Tibial nerve (tissue), 4 donors: ENCODE data around the gene METTL16. TPM values are rescaled to one million over a fixed set of nuclear protein-coding genes. Genes with fewer than 3 reads are reported as not detected.
A peak's percentile ranks its signal among the peaks of the same experiment; 100 is the strongest.

Source experiments
- DNase-seq, 2 donors: peaks; one replicate each; pipeline ENCODE4 v3.0.0-alpha.2; 2019; ENCODE audit warnings: low spot score in 2 of 2
- H3K27ac ChIP-seq, 4 donors: fragments of 200-600 bp; sonication (generic) in 3 of 4; one replicate each; pipeline ENCODE4 v1.5.1; 2017 to 2019; ENCODE audit warnings: mild to moderate bottlenecking in 1 of 4
- H3K27me3 ChIP-seq, 2 donors: fragments of 200-600 bp; sonication (generic) in 1 of 2; one replicate each; pipeline versions ENCODE4 v1.5.1 to v1.6.0; 2017 to 2019
- H3K36me3 ChIP-seq, 3 donors: fragments of 200-600 bp; sonication (generic); one replicate each; pipeline ENCODE4 v1.5.1; 2018 to 2019
- H3K4me1 ChIP-seq, 4 donors: fragments of 200-600 bp; sonication (generic) in 3 of 4; one replicate each; pipeline ENCODE4 v1.5.1; 2017 to 2019
- H3K4me3 ChIP-seq, 4 donors: fragments of 200-600 bp; sonication (generic) in 3 of 4; one replicate each; pipeline ENCODE4 v1.5.1; 2017 to 2019; ENCODE audit warnings: mild to moderate bottlenecking in 1 of 4, moderate library complexity in 1 of 4
- H3K9me3 ChIP-seq, 4 donors: fragments of 200-600 bp; sonication (generic) in 3 of 4; one replicate each; pipeline ENCODE4 v1.5.1; 2017 to 2019
- CTCF ChIP-seq, 5 experiments: fragments of 200-600 bp in 3 of 5; fragments of 450-650 bp in 2 of 5; sonication (generic) in 3 of 5; IDR thresholded peaks; one replicate each; pipeline ENCODE4 v1.5.1; 2016 to 2019; ENCODE audit warnings: antibody characterized with exemption in 5 of 5, mild to moderate bottlenecking in 3 of 5, moderate library complexity in 2 of 5
- EP300 ChIP-seq, 2 donors: sonication (generic); formaldehyde crosslinking; IDR thresholded peaks; one replicate each; pipeline ENCODE4 v1.6.1; 2017; ENCODE audit warnings: antibody characterized with exemption in 2 of 2, mild to moderate bottlenecking in 1 of 2
- POLR2A ChIP-seq, 2 donors: fragments of 450-650 bp; IDR thresholded peaks; one replicate each; pipeline ENCODE4 v1.6.1; 2017; ENCODE audit warnings: antibody characterized with exemption in 2 of 2, mild to moderate bottlenecking in 2 of 2, moderate library complexity in 2 of 2
- WGBS, 2 donors: methylation state at CpG; one replicate each; pipeline ENCODE4 v1.1.5; 2018; 5-methylcytosine and 5-hydroxymethylcytosine counted together
- total RNA-seq, 4 donors: library from RNA; depleted of rRNA; stranded (reverse); fragments of >200 nt; gene quantifications; one replicate each; pipeline ENCODE4 v1.1.0, GENCODE V29; 2016

METTL16 gene
- total RNA-seq, 4 donors from 2014 or later: 26.5 to 38.1 (median 33.9) TPM

DNA sequence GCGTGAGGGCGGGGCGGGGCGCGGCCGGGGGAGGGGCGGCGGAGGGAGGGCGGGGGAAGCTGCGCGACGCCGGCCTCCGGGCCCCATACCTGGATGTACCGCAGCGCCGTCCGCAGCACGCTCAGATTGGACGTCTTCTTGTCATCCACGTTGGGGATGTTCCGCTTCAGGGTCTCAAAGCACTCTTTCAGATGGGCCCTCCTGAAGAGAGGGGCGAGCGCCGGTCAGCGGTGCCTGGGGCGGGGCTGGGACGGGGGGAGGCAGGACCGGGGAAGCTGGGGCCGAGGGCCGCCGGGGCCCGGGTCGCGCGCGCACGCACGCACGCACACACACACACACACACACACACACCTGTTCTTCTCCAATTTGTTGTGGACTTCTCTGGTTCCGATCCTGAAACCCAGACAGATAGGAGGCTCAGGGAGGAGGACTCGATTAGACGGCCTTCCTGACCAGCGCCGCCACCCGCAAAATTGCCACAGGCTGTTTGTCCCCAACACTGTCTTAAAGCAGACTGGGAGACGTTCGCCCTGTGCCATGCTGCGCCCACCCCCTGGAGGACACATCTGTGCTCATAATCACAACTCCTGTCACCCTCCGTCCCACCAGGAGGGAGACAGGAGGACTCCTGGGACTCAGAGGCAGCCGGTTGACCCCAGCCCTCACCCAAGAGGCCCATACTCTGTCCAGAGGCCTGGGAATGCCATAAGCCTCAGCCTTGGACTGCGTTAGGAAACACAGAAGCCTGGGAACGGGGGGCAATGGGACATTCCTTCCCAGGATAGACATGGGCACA is 117.5 kb downstream of the METTL16 start:
- Histone ChIP-seq H3K27me3 (no peaks in the 10 kb centered on the region), H3K4me1 (peaks cover 5 to 83% (median 74%) of the 10 kb centered on the region in 4 donors), H3K27ac (peak overlapping the region; percentile 96 to 99 (median 99)), H3K4me3 (peak overlapping the region; percentile 29 to 92 (median 64)), H3K9me3 (no peaks in the 10 kb centered on the region), H3K36me3 (no peaks in the 10 kb centered on the region)
- WGBS, 2 donors: 26% methylated on average over 20 to 32 of the region's 53 CpGs
- TF ChIP-seq EP300 (IDR thresholded peaks at IDR 0.05): no peak
- peak in 1 of 5 experiments; percentile 9 for TF ChIP-seq CTCF (IDR thresholded peaks at IDR 0.05)
- DNase-seq: no peak

GRCh38 chr17:2393174-2393953 is 118.3 kb downstream of the METTL16 start:
- Histone ChIP-seq H3K9me3 (no peaks in the 10 kb centered on the region), H3K4me3 (peak overlapping the region; percentile 49 to 92 (median 71)), H3K27me3 (no peaks in the 10 kb centered on the region), H3K27ac (peak overlapping the region; percentile 96 to 99 (median 99)), H3K4me1 (peaks cover 5 to 78% (median 66%) of the 10 kb centered on the region in 4 donors), H3K36me3 (peaks cover 0 to 1% (median 0%) of the 10 kb centered on the region in 3 donors)
- peak; percentile 78 to 84 for DNase-seq
- 0% methylated on average over 18 to 78 of the region's 99 CpGs for whole genome bisulfite sequencing, 2 donors
- peak in 1 of 2 donors; percentile 85 for TF ChIP-seq EP300 (IDR thresholded peaks at IDR 0.05)
- TF ChIP-seq POLR2A (IDR thresholded peaks at IDR 0.05): peak; percentile 54 to 95
- peak in 1 of 5 experiments; percentile 38 for TF ChIP-seq CTCF (IDR thresholded peaks at IDR 0.05)

DNA sequence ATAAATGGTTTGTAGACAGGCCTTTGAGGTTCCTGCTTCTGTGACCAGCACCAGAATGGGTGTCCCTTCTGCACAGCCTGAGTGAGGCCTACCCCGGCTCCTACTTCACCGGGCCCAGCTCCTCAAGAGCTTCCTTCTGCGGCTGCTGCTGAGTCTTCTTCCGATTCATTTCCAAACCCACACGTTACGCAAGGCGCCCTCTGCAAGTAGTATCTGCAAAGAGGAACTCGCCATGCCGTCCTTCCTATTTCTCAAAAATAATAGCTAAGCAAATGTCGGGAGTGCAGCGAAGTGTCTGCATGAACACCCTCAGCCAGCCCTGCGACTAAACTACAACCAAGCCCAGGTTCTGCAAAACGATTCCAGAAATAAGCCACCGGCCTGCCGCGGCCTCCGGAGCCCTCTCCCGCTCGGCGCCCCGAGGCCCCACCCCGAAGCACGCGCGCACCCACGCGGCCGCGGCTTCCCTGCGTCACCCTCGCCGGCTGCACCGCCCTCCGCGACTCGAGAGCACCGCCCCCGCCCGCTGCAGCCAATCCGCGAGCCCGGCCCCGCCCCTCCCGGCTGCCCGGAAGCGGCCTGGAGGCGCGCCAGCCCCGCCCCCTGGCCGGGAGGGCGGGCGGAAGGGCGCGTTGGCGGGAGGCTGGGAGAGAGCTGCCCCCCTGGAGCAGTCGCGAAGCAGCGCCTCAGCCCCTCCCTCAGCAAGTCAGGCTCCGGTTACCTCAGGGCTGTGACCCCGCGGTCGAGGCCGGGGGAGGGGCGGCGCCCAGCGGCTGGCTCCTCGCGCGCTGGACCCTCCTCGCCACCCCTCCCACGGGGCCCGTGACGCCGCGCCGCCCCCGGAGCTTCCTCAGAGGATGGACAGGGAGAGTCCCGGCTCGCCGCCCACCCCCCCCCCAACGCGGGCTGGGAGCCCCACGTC is 119.2 kb downstream of the METTL16 start:
- peak; percentile 92 to 95 for DNase-seq
- Histone ChIP-seq H3K27ac (peak overlapping the region; percentile 96 to 99 (median 99)), H3K4me1 (peaks cover 5 to 72% (median 58%) of the 10 kb centered on the region in 4 donors), H3K27me3 (no peaks in the 10 kb centered on the region), H3K9me3 (no peaks in the 10 kb centered on the region), H3K36me3 (peaks cover 0 to 10% (median 0%) of the 10 kb centered on the region in 3 donors), H3K4me3 (peak overlapping the region; percentile 49 to 92 (median 71))
- TF ChIP-seq POLR2A (IDR thresholded peaks at IDR 0.05): peak; percentile 49 to 88
- TF ChIP-seq EP300 (IDR thresholded peaks at IDR 0.05): peak in 1 of 2 donors; percentile 86
- peak in 2 of 5 experiments; percentile 10 to 32 for TF ChIP-seq CTCF (IDR thresholded peaks at IDR 0.05)
- 1% methylated on average over 14 to 50 of the region's 83 CpGs for WGBS, 2 donors

DNA sequence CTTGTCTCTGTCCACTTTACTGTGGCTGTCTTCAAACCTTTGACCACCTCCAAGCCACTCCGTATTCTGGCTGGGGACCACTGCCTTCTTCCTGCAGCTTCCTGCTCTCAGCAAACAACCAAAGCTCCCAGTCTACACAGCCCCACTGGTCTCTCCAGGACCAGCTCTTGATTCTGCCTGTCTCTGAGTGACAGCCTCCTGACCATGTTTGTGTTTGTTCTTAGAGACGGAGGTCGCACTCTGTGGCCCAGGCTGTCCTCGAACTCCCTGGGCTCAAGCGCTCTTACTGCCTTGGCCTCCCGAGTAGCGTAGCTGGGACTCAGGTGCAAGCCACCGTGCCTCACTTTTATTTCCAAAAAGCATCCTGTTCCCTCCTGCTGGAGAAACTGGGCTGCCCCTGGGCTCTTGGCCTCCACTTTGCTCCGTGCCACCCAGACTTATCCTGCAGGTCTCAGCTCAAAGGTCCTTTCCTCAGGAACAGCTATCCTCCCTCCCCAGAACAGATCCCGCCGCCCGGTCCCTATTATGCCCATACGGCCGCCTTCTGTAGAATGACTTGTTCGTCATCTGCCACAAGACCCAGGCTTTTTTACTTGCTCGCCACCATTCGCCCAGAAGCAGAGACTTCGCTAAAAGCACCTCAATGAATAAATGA is 120.0 kb downstream of the METTL16 start:
- H3K36me3 ChIP-seq: peaks cover 0 to 18% (median 4%) of the 10 kb centered on the region in 3 donors
- peak overlapping the region; percentile 92 to 99 (median 98) for H3K27ac ChIP-seq
- H3K27me3 ChIP-seq: no peaks in the 10 kb centered on the region
- TF ChIP-seq EP300 (IDR thresholded peaks at IDR 0.05) (no peak), CTCF (IDR thresholded peaks at IDR 0.05) (no peak), POLR2A (IDR thresholded peaks at IDR 0.05) (no peak)
- H3K9me3 ChIP-seq: no peaks in the 10 kb centered on the region
- WGBS, 2 donors: 54 to 59% methylated on average over 18 of the region's 18 CpGs
- H3K4me1 ChIP-seq: peaks cover 5 to 68% (median 52%) of the 10 kb centered on the region in 4 donors
- no peak for DNase-seq
- H3K4me3 ChIP-seq: peak overlapping the region in 3 of 4 donors; percentile 38 to 92 (median 79)
